ENCODE data around the gene NOL4L.

GRCh38 chr20:32455171-32455900 lies 129.8 kb downstream of the NOL4L start:
- TF ChIP-seq CTCF (IDR thresholded peaks at IDR 0.05; ENCODE audit: low read depth, low read length): no peak
- no peak for TF ChIP-seq POLR2A (IDR thresholded peaks at IDR 0.05; ENCODE audit: extremely low read depth, insufficient read length)
- no peak for TF ChIP-seq MAX (IDR thresholded peaks at IDR 0.05; ENCODE audit: low read depth, low read length)

Measured in NB4 (cell line).